Neuron (in vitro differentiated cells): ENCODE measurements around the gene CPLX1.

Source experiments
- H2AFZ ChIP-seq: one replicate; pipeline ENCODE4 v1.6.1; 2013; ENCODE audit warnings: low read depth, mild to moderate bottlenecking, inconsistent platforms, low read length, moderate library complexity
- H3K27me3 ChIP-seq: one replicate; pipeline ENCODE4 v1.6.1; 2013; ENCODE audit warnings: low read length; ENCODE audit not compliant: insufficient read depth
- H3K36me3 ChIP-seq: one replicate; pipeline ENCODE4 v1.6.1; 2013; ENCODE audit warnings: low read length; ENCODE audit not compliant: insufficient read depth
- H3K4me1 ChIP-seq: one replicate; pipeline ENCODE4 v1.6.1; 2013; ENCODE audit warnings: low read length; ENCODE audit not compliant: insufficient read depth
- H3K4me3 ChIP-seq: 2 replicates; pipeline ENCODE4 v1.5.1; 2013; ENCODE audit warnings: mild to moderate bottlenecking, low read length, moderate library complexity
- H3K9me3 ChIP-seq: one replicate; pipeline ENCODE4 v1.6.1; 2013; ENCODE audit warnings: low read length

The CPLX1 gene

GRCh38 chr4:735583-735982 is 90.3 kb downstream of the CPLX1 start:
- H3K36me3 ChIP-seq = peaks cover 77% of the 10 kb centered on the region

More at GRCh38 chr4:735583-735982, 90.3 kb downstream of the CPLX1 start:
- H3K27me3 ChIP-seq = no peaks in the 10 kb centered on the region
- no peak overlapping the region for H2AFZ ChIP-seq
- peaks cover 3% of the 10 kb centered on the region for H3K9me3 ChIP-seq
- H3K4me3 ChIP-seq = no peak overlapping the region
- no peaks in the 10 kb centered on the region for H3K4me1 ChIP-seq
